WTC11 (cell line): Measurements from ENCODE around the gene GREM1. TPM values are rescaled to one million over a fixed set of nuclear protein-coding genes. Genes with fewer than 3 reads are reported as not detected.
A peak's percentile ranks its signal among the peaks of the same experiment; 100 is the strongest.

Experiments
- ATAC-seq: fragments of 200-7000 bp; cut with Tn5 transposase; 2 replicates; pipeline ENCODE4 v1.10.0; 2021; ENCODE audit warnings: mild to moderate bottlenecking, moderate library complexity
- CTCF ChIA-PET: fragments of 300-600 bp; sonication (Branson Sonifier 250); formaldehyde crosslinking; loops from one replicate; lab custom pipeline; 2021; ENCODE audit warnings: antibody characterized with exemption; lab: Charles Lee
- POLR2A ChIA-PET: fragments of 350-600 bp; sonication (Branson Sonifier 250); formaldehyde crosslinking; loops from one replicate; lab custom pipeline; 2021; ENCODE audit warnings: antibody characterized with exemption; lab: Charles Lee
- DNase-seq: peaks from one replicate; pipeline ENCODE4 v3.0.0; 2021; ENCODE audit warnings: low spot score
- H3K27ac Mint-ChIP-seq: 2 replicates; pipeline ENCODE4 v1.8.0; 2021; ENCODE audit warnings: mixed read lengths
- H3K27me3 Mint-ChIP-seq: 2 replicates; pipeline ENCODE4 v1.8.0; 2021; ENCODE audit warnings: low read depth, mild to moderate bottlenecking, moderate library complexity, mixed read lengths
- H3K36me3 Mint-ChIP-seq: 2 replicates; pipeline ENCODE4 v1.8.0; 2021; ENCODE audit warnings: mixed read lengths
- H3K4me1 Mint-ChIP-seq: 2 replicates; pipeline ENCODE4 v1.8.0; 2022; ENCODE audit warnings: mixed read lengths
- H3K4me3 Mint-ChIP-seq: 2 replicates; pipeline ENCODE4 v1.8.0; 2021; ENCODE audit warnings: mild to moderate bottlenecking, moderate library complexity, mixed read lengths
- H3K9me3 Mint-ChIP-seq: 2 replicates; pipeline ENCODE4 v1.8.0; 2021; ENCODE audit warnings: mixed read lengths
- GABPB1 ChIP-seq: sonication (generic); formaldehyde crosslinking; IDR thresholded peaks from 2 replicates; pipeline ENCODE4 v1.8.1; 2023; ENCODE audit warnings: mild to moderate bottlenecking, missing genetic modification reagents
- KAT7 ChIP-seq: sonication (generic); formaldehyde crosslinking; IDR thresholded peaks from 2 replicates; pipeline ENCODE4 v1.8.1; 2023; ENCODE audit warnings: missing genetic modification reagents, mild to moderate bottlenecking, borderline replicate concordance
- NR3C1 ChIP-seq: sonication (generic); formaldehyde crosslinking; conservative IDR thresholded peaks from 2 replicates; pipeline ENCODE4 v1.8.1; 2023; ENCODE audit warnings: low read depth, mild to moderate bottlenecking, missing genetic modification reagents
- ZNF416 ChIP-seq: fragments of 250-450 bp; sonication (Bioruptor Pico); IDR thresholded peaks from 2 replicates; pipeline ENCODE4 v1.9.0; 2021; ENCODE audit warnings: mild to moderate bottlenecking, inconsistent platforms
- total RNA-seq: library from RNA; stranded (reverse); gene quantifications from 3 replicates; pipeline ENCODE4 v1.2.3, GENCODE V29; 2021
- TF ChIP-seq, protein P1 (sequence below): sonication (generic); formaldehyde crosslinking; IDR thresholded peaks from 2 replicates; pipeline ENCODE4 v1.8.1; 2022; ENCODE audit warnings: low read depth, mild to moderate bottlenecking, moderate library complexity, missing genetic modification reagents, borderline replicate concordance
- TF ChIP-seq, protein P2 (sequence below): sonication (generic); formaldehyde crosslinking; IDR thresholded peaks from 2 replicates; pipeline ENCODE4 v1.8.1; 2022; ENCODE audit warnings: mild to moderate bottlenecking, moderate library complexity, missing genetic modification reagents
- TF ChIP-seq, protein P3 (sequence below): sonication (generic); formaldehyde crosslinking; IDR thresholded peaks from 2 replicates; pipeline ENCODE4 v1.8.1; 2023; ENCODE audit warnings: mild to moderate bottlenecking, missing genetic modification reagents
- TF ChIP-seq, protein P4 (sequence below): sonication (generic); formaldehyde crosslinking; IDR thresholded peaks from 2 replicates; pipeline ENCODE4 v1.8.1; 2023; ENCODE audit warnings: mild to moderate bottlenecking, missing genetic modification reagents, borderline replicate concordance

The GREM1 gene
- total RNA-seq, 1 experiment from 2014 or later = 0.59 TPM

DNA sequence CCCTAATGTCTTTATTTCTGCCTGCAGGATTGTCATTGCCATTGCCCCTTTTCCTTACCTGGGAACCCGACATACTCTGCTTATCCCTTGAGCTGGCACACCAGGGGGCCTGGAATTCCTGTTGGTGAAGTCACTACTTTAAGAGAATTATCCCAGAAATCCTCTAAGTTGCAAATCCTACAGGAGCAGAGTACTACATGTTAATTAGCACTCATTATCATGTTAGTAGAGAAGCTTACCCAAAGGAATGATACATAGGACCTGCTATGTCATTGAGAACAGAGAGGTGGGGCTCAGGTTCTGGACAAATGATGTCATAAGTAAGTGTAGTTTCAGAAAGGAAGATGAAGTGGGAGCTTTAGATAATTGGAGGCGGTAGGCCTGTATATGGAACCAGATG is 48.9 kb upstream of the GREM1 start (continued):
- TF ChIP-seq, protein P1, sequence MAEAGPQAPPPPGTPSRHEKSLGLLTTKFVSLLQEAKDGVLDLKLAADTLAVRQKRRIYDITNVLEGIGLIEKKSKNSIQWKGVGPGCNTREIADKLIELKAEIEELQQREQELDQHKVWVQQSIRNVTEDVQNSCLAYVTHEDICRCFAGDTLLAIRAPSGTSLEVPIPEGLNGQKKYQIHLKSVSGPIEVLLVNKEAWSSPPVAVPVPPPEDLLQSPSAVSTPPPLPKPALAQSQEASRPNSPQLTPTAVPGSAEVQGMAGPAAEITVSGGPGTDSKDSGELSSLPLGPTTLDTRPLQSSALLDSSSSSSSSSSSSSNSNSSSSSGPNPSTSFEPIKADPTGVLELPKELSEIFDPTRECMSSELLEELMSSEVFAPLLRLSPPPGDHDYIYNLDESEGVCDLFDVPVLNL (CRISPR knock-in tag) = no peak
- TF ChIP-seq ZNF416 (CRISPR knock-in tag) = no peak
- TF ChIP-seq, protein P2, sequence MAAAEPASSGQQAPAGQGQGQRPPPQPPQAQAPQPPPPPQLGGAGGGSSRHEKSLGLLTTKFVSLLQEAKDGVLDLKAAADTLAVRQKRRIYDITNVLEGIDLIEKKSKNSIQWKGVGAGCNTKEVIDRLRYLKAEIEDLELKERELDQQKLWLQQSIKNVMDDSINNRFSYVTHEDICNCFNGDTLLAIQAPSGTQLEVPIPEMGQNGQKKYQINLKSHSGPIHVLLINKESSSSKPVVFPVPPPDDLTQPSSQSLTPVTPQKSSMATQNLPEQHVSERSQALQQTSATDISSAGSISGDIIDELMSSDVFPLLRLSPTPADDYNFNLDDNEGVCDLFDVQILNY = no peak
- TF ChIP-seq, protein P3, sequence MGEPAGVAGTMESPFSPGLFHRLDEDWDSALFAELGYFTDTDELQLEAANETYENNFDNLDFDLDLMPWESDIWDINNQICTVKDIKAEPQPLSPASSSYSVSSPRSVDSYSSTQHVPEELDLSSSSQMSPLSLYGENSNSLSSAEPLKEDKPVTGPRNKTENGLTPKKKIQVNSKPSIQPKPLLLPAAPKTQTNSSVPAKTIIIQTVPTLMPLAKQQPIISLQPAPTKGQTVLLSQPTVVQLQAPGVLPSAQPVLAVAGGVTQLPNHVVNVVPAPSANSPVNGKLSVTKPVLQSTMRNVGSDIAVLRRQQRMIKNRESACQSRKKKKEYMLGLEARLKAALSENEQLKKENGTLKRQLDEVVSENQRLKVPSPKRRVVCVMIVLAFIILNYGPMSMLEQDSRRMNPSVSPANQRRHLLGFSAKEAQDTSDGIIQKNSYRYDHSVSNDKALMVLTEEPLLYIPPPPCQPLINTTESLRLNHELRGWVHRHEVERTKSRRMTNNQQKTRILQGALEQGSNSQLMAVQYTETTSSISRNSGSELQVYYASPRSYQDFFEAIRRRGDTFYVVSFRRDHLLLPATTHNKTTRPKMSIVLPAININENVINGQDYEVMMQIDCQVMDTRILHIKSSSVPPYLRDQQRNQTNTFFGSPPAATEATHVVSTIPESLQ (CRISPR knock-in tag) = no peak

DNA sequence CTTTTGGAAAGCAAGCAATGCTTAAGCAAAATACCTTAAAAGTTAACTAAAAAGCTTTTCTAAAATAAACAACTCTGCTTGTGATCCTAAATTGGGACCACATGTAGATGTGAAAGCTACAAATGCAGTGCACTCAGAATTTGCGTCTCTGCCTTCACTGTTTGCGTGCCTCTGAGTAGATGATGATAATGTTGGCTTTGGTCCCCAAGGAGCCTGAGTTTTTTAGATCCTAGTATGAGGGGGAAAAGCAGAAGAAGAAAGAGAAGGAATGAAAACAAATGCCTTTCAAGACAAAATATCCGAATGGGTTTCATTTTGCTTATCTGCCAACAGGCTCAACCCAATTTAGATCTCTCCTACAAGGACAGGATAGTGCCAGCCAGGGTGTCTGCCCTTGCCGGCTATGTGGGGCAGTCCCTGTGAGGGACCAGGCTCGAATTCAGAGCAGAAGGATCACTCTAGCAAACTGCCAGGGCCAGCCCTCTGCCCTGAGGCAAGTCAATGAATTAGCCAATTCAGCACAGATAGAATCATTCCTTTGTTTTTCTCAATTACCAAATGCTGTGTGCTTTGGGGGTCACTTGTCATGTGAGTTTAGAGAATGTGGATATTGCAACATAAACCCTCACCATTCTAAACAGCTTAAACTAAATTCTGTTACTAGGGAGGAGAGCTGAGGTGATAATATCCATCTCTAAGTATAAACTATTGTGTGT is 47.8 kb upstream of the GREM1 start:
- H3K4me3 Mint-ChIP-seq = no peak overlapping the region
- CTCF ChIA-PET = interaction anchor here (0.5 to 1.6 kb wide), 7 partner anchors 7 to 301 kb away, joined by 3 to 16 read pairs (median 5); no protein-coding TSS in a partner anchor

DNA sequence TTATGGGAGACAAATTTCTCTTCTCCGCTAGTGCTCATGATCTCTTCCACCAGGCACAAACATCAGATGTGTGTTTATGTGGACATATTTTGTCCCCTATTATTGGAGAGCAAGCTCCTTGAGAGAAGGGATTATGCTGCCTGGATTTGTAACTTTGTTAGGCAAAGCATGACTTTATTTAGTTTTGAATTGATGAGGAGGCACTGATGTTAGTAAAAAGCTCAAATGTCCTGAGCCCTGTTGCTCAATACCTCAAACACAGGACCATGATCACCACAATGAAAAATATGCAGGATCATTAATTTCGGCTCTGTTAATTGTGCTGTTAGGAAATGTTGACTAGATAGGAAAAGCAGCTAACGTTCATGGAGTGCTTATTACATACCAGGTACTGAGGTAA is 47.2 kb upstream of the GREM1 start:
- Mint-ChIP-seq H3K4me3 (no peak overlapping the region), H3K36me3 (no peaks in the 10 kb centered on the region), H3K9me3 (no peaks in the 10 kb centered on the region), H3K27ac (0 out of 2 replicates have a peak overlapping the region, but pooled peaks have one; percentile 53), H3K27me3 (no peaks in the 10 kb centered on the region), H3K4me1 (peaks cover 33% of the 10 kb centered on the region)
- ChIA-PET CTCF (interaction anchor here (1.0 to 1.3 kb wide), 2 partner anchors 8 to 20 kb away, joined by 4 to 5 read pairs; no protein-coding TSS in a partner anchor), POLR2A (no interaction called here)
- ATAC-seq (no peak), DNase-seq (no peak)
- TF ChIP-seq KAT7 (CRISPR knock-in tag) = no peak
- no peak for TF ChIP-seq NR3C1 (CRISPR knock-in tag)

More for the DNA sequence above, 47.8 kb upstream of the GREM1 start:
- POLR2A ChIA-PET = interaction anchor here (1.6 kb wide), 1 partner anchor 29 kb away, joined by 5 read pairs; the partner anchor contains the start of gene SCG5
- no peak for DNase-seq
- Mint-ChIP-seq H3K27me3 (no peaks in the 10 kb centered on the region), H3K9me3 (no peaks in the 10 kb centered on the region), H3K4me1 (peaks cover 33% of the 10 kb centered on the region), H3K27ac (peak overlapping the region; percentile 72), H3K36me3 (no peaks in the 10 kb centered on the region)
- peak; percentile 25; the same call in 1 of the 2 replicates for TF ChIP-seq GABPB1 (CRISPR knock-in tag)
- TF ChIP-seq, protein P4, sequence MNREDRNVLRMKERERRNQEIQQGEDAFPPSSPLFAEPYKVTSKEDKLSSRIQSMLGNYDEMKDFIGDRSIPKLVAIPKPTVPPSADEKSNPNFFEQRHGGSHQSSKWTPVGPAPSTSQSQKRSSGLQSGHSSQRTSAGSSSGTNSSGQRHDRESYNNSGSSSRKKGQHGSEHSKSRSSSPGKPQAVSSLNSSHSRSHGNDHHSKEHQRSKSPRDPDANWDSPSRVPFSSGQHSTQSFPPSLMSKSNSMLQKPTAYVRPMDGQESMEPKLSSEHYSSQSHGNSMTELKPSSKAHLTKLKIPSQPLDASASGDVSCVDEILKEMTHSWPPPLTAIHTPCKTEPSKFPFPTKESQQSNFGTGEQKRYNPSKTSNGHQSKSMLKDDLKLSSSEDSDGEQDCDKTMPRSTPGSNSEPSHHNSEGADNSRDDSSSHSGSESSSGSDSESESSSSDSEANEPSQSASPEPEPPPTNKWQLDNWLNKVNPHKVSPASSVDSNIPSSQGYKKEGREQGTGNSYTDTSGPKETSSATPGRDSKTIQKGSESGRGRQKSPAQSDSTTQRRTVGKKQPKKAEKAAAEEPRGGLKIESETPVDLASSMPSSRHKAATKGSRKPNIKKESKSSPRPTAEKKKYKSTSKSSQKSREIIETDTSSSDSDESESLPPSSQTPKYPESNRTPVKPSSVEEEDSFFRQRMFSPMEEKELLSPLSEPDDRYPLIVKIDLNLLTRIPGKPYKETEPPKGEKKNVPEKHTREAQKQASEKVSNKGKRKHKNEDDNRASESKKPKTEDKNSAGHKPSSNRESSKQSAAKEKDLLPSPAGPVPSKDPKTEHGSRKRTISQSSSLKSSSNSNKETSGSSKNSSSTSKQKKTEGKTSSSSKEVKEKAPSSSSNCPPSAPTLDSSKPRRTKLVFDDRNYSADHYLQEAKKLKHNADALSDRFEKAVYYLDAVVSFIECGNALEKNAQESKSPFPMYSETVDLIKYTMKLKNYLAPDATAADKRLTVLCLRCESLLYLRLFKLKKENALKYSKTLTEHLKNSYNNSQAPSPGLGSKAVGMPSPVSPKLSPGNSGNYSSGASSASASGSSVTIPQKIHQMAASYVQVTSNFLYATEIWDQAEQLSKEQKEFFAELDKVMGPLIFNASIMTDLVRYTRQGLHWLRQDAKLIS (CRISPR knock-in tag) = no peak
- peak; percentile 83 for ATAC-seq
